ENCODE results near the gene PPP1R2B. TPM values are rescaled to one million over a fixed set of nuclear protein-coding genes. Genes with fewer than 3 reads are reported as not detected.
A peak's percentile ranks its signal among the peaks of the same experiment; 100 is the strongest.

The PPP1R2B gene
- total RNA-seq, 1 donor from 2014 or later: not detected

GRCh38 chr5:156824800-156825199 is 25.3 kb upstream of the PPP1R2B start:
- Mint-ChIP-seq H3K27ac (ENCODE audit: unreplicated experiment) (no peak overlapping the region), H3K4me3 (ENCODE audit: unreplicated experiment) (no peak overlapping the region), H3K27me3 (ENCODE audit: low read depth, unreplicated experiment) (peaks cover 6% of the 10 kb centered on the region), H3K36me3 (ENCODE audit: low read depth, unreplicated experiment) (peaks cover 3% of the 10 kb centered on the region), H3K4me1 (ENCODE audit: low read depth, unreplicated experiment) (no peaks in the 10 kb centered on the region), H3K9me3 (ENCODE audit: unreplicated experiment) (peaks cover 2% of the 10 kb centered on the region)
- no peak overlapping the region for H2AFZ ChIP-seq (ENCODE audit: low read depth, low read length)
- H3K4me2 ChIP-seq (ENCODE audit: low read length): no peak overlapping the region
- H3K79me2 ChIP-seq (ENCODE audit: insufficient read depth, low read length): no peaks in the 10 kb centered on the region
- no peak overlapping the region for H3K9ac ChIP-seq (ENCODE audit: low read length)
- TF ChIP-seq EZH2 (IDR thresholded peaks at IDR 0.05; ENCODE audit: insufficient read depth, low read length): no peak
- peak; percentile 44 for TF ChIP-seq CTCF (IDR thresholded peaks at IDR 0.05; ENCODE audit: insufficient read depth, low read depth, low read length)
- H3K27ac ChIP-seq (ENCODE audit: low read depth, low read length): no peak overlapping the region
- no peaks in the 10 kb centered on the region for H3K9me3 ChIP-seq (ENCODE audit: insufficient read depth, low read depth, low read length)
- DNase-seq (ENCODE audit: low read depth): peak; percentile 15
- FAIRE-seq: peak; percentile 5
- H3K36me3 ChIP-seq (ENCODE audit: insufficient read depth, low read length): no peaks in the 10 kb centered on the region
- H4K20me1 ChIP-seq (ENCODE audit: insufficient read depth, low read length): no peaks in the 10 kb centered on the region
- no peaks in the 10 kb centered on the region for H3K27me3 ChIP-seq (ENCODE audit: insufficient read depth, low read length)
- no peaks in the 10 kb centered on the region for H3K4me1 ChIP-seq (ENCODE audit: insufficient read depth, low read length)
- no peak overlapping the region for H3K4me3 ChIP-seq (ENCODE audit: insufficient read depth, low read depth, low read length)

GRCh38 chr5:156825688-156826087 is 24.4 kb upstream of the PPP1R2B start:
- Mint-ChIP-seq H3K27ac (ENCODE audit: unreplicated experiment) (no peak overlapping the region), H3K9me3 (ENCODE audit: unreplicated experiment) (no peaks in the 10 kb centered on the region), H3K27me3 (ENCODE audit: low read depth, unreplicated experiment) (peaks cover 2% of the 10 kb centered on the region), H3K36me3 (ENCODE audit: low read depth, unreplicated experiment) (no peaks in the 10 kb centered on the region), H3K4me1 (ENCODE audit: low read depth, unreplicated experiment) (no peaks in the 10 kb centered on the region), H3K4me3 (ENCODE audit: unreplicated experiment) (no peak overlapping the region)
- no peaks in the 10 kb centered on the region for H4K20me1 ChIP-seq (ENCODE audit: insufficient read depth, low read length)
- no peaks in the 10 kb centered on the region for H3K79me2 ChIP-seq (ENCODE audit: insufficient read depth, low read length)
- no peak overlapping the region for H3K4me2 ChIP-seq (ENCODE audit: low read length)
- no peak overlapping the region for H2AFZ ChIP-seq (ENCODE audit: low read depth, low read length)
- TF ChIP-seq CTCF (IDR thresholded peaks at IDR 0.05; ENCODE audit: insufficient read depth, low read depth, low read length): no peak
- TF ChIP-seq EZH2 (IDR thresholded peaks at IDR 0.05; ENCODE audit: insufficient read depth, low read length): no peak
- no peak overlapping the region for H3K27ac ChIP-seq (ENCODE audit: low read depth, low read length)
- no peaks in the 10 kb centered on the region for H3K4me1 ChIP-seq (ENCODE audit: insufficient read depth, low read length)
- no peaks in the 10 kb centered on the region for H3K9me3 ChIP-seq (ENCODE audit: insufficient read depth, low read depth, low read length)
- DNase-seq (ENCODE audit: low read depth) (no peak), FAIRE-seq (no peak)
- H3K36me3 ChIP-seq (ENCODE audit: insufficient read depth, low read length): no peaks in the 10 kb centered on the region
- H3K27me3 ChIP-seq (ENCODE audit: insufficient read depth, low read length): no peaks in the 10 kb centered on the region
- H3K9ac ChIP-seq (ENCODE audit: low read length): no peak overlapping the region
- H3K4me3 ChIP-seq (ENCODE audit: insufficient read depth, low read depth, low read length): no peak overlapping the region

GRCh38 chr5:156826150-156826549 is 23.9 kb upstream of the PPP1R2B start:
- H3K79me2 ChIP-seq (ENCODE audit: insufficient read depth, low read length): no peaks in the 10 kb centered on the region
- no peaks in the 10 kb centered on the region for H4K20me1 ChIP-seq (ENCODE audit: insufficient read depth, low read length)
- Mint-ChIP-seq H3K4me1 (ENCODE audit: low read depth, unreplicated experiment) (no peaks in the 10 kb centered on the region), H3K9me3 (ENCODE audit: unreplicated experiment) (no peaks in the 10 kb centered on the region), H3K27ac (ENCODE audit: unreplicated experiment) (no peak overlapping the region), H3K36me3 (ENCODE audit: low read depth, unreplicated experiment) (no peaks in the 10 kb centered on the region), H3K4me3 (ENCODE audit: unreplicated experiment) (no peak overlapping the region), H3K27me3 (ENCODE audit: low read depth, unreplicated experiment) (peaks cover 2% of the 10 kb centered on the region)
- H3K27me3 ChIP-seq (ENCODE audit: insufficient read depth, low read length): no peaks in the 10 kb centered on the region
- no peaks in the 10 kb centered on the region for H3K4me1 ChIP-seq (ENCODE audit: insufficient read depth, low read length)
- H3K4me2 ChIP-seq (ENCODE audit: low read length): no peak overlapping the region
- no peak for TF ChIP-seq EZH2 (IDR thresholded peaks at IDR 0.05; ENCODE audit: insufficient read depth, low read length)
- TF ChIP-seq CTCF (IDR thresholded peaks at IDR 0.05; ENCODE audit: insufficient read depth, low read depth, low read length): no peak
- no peak for DNase-seq (ENCODE audit: low read depth)
- no peak overlapping the region for H3K9ac ChIP-seq (ENCODE audit: low read length)
- H3K36me3 ChIP-seq (ENCODE audit: insufficient read depth, low read length): no peaks in the 10 kb centered on the region
- no peaks in the 10 kb centered on the region for H3K9me3 ChIP-seq (ENCODE audit: insufficient read depth, low read depth, low read length)
- no peak overlapping the region for H3K4me3 ChIP-seq (ENCODE audit: insufficient read depth, low read depth, low read length)
- no peak for FAIRE-seq
- no peak overlapping the region for H2AFZ ChIP-seq (ENCODE audit: low read depth, low read length)
- no peak overlapping the region for H3K27ac ChIP-seq (ENCODE audit: low read depth, low read length)

All from astrocyte (in vitro differentiated cells and primary cell).